GM04503 (cell line): Measurements from ENCODE around the gene C10orf90.
"Not testable (repeated sequence)": the region's sequence is repeated elsewhere in the genome, so short reads cannot be mapped to it uniquely, and the experiment has no call there.

Source experiments
- DNase-seq: peaks from one replicate; pipeline ENCODE4 v3.0.0-alpha.2; 2012; ENCODE audit warnings: low read depth

The C10orf90 gene

DNA sequence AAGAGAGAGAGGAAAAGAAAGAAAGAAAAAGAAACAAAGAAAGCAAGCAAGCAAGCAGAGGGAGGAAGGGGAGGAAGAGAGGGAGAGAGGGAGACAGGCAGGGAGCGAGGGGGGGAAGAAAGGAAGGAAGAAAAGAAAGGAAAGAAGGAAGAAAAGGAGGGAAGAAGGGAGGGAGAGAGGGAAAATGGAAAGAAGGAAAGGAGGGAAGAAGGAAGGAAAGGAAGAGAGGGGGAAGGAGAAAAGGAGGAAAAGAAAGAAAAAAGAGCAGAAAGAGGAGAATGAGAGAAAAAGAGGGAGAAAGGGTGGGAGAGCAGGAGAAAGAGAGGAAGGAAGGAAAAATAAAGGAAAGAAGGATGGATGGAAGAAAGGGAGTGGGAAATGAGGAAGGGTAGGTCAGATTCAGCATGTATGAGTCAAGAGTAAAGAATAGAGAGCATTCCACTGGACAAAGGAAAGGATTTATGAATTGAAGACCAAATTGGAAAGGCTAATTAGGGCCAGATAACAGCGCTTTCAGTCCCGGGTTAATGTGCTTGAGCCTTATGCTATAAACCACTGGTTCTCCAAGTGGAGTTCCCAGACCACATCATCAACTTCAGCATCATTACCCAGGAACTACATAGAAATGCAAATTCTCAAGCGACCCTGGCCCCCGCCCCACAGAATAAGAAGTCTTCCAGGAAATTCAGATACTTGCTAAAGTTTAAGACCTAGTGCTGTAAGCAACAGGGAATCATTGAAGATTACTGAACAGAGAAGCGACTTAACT, 85.1 kb downstream of the C10orf90 start:
- DNase-seq = no peak

DNA sequence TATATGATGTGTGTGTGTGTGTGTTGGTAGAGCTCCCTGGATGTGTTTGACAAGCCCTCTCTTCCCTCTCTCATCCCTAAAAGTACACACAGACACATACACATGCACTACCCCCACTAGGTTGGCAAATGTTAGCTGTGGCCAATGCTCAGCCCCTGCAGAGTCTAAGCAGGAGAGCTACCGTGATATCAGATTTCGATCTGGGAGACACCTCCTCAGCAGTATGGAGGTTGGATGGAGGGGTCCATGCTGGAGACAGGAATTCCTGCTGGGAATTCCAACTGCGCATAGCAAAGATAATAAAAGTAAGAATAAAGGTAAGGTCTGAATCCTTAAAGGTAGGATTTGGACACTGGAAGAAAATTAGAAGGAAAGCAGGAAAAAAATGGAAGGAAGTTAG, 85.7 kb downstream of the C10orf90 start:
- DNase-seq = no peak

DNA sequence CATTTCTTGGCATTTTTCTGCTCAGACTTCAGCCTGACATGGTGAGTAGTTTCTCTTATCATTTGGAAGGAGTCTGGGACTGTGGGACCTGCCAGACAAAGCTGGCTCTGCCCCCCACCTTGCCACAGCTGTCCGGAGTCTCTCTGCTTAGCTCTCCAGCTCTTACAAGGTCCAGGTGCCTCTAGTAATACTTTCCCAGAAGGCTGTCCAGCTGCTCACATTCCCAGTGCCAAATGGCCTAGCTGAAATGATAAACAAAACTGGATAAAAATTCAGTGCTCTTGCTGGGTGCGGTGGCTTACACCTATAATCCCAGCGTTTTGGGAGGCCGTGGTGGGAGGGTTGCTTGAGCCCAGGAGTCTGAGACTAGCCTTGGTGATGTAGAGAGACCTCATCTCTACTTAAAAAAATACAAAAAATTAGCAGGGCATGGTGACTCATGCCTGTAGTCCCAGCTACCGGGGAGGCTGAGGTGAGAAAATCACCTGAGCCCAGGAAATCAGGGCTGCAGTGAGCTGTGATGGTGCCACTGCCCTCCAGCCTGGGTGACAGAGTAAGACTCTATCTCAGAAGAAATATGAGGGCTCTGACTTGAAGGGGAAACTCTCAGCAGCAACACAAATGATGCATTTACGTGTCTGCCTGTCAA, 86.8 kb downstream of the C10orf90 start:
- no peak for DNase-seq

DNA sequence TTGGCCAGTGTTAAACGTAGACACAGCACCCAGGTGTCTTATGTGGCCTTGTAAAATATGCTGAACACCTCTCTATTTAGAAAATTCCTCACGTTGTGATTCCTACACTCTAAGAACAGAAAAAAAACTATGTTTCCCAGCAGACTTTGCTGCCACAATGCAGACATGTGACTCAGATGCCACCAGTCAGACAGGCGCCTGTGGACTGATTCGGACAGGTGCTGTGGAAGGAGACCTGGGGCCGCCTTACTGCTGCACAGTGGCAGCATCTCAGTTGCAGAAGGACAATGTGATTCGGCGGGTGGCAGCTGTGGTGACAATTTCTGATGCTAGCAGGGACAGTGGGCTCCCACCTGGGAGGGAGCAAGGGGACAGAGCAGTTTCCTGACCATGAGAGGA, 88.8 kb downstream of the C10orf90 start:
- no peak for DNase-seq

DNA sequence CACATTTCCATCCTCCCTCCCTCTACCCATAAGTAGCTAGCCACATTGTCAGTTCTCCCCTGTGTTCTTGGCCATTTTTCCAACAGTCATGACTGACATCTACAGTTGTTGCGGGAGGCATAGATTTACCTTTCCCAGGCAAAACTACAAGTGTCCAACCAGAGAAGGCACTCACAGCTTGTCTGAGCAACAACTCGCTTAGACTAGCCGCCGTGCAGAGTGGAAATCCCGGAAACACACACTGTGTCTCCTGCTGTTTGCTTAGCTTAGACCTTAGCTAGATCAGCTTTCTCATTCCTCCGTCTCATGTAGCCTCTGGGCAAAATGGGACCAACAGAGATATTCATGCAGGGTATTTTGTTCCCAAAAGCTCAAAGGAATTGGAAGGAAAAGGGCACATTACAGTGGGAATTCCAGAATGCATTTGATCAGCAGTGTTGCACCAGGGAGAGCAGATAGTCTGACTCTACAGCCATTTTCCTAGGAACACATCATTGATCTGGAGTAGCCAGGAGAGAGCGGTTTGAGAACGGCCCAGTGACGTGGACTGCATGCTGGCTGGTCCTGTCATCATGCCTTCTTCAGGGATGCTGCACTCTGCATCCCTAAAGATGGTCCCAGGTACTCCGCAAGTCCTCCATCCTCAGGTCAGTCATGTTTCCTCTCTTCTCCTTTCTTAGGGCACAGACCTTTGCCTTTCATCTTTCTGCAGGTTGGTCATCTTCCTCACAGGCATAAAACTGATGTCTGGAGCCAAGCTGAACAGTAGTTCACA, 89.4 kb downstream of the C10orf90 start:
- DNase-seq = no peak

DNA sequence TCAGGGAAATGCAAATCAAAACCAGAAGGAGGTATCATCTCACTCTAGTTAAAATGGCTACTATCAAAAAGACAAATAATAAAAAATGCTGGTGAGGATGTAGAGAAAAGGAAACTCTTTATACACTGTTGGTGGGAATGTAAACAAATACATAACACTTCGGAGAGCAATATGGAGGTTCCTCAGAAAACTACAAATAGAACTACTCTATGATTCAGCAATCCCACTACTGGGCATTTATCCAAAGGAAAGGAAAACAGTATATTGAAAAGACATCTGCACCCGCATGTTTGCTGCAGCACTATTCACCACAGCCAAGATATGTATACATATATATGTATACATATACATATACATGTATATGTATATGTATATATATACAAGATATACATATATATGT, 94.2 kb downstream of the C10orf90 start:
- DNase-seq = no peak

DNA sequence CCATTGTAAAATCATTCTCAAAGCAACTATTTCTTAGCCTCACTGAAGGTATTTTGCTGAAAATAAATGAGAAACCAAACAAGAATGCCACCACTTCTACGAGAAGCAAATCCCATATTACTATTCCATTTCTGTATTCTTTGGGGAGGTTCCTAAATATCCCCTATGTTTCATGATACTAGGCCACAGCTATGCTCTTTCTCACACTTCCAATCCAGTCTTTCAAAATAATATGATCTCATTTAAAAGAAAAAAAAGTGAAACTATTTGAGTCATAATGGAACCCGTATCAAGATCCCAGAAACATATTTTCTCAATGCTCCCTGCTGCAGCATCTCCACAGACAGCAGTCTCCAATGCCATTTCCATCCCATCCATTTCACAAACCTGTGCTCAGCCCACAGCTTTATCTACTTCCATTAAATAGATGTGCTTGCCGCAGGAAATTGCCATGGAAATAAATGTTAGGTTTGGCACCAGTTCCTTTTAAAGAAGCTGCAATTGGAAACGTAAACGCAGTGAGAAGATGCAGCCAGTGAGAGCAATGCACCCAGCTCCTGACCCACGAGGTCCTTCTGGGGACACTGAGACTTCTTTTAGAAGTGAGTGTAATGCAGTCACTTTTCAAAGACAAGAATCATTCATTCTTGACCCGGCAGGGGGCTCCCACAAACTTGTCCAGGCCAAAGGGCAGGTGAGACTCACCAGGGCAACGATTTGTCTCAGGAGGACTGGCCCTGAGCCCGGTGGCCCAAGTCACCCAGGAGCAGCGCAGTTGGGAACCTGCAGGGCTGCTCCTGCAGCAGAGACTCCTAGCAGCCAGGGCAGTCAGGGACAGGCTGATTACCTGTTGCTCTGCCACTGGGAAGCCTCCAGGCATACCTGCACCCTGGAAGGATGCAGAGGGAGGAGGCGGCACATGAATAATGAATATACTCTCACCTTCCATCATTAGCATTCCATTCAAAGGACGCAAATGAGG, 99.6 kb downstream of the C10orf90 start:
- DNase-seq = peak; percentile 11

DNA sequence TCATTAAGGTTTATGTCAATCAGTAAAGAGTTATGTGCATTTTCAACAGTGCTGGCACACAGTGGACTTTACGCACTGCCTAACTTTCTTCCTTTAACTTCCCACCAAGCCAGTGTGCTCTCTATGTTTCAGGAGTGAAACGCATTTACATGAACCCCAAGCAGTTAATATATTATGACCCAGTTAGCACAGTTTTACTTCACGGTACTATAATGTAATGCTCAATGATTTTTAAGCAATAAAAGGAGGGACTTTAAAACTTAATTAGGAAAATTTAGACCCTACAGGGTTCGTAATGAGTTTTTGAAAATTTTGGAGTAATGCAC, 100.3 kb downstream of the C10orf90 start:
- no peak for DNase-seq

DNA sequence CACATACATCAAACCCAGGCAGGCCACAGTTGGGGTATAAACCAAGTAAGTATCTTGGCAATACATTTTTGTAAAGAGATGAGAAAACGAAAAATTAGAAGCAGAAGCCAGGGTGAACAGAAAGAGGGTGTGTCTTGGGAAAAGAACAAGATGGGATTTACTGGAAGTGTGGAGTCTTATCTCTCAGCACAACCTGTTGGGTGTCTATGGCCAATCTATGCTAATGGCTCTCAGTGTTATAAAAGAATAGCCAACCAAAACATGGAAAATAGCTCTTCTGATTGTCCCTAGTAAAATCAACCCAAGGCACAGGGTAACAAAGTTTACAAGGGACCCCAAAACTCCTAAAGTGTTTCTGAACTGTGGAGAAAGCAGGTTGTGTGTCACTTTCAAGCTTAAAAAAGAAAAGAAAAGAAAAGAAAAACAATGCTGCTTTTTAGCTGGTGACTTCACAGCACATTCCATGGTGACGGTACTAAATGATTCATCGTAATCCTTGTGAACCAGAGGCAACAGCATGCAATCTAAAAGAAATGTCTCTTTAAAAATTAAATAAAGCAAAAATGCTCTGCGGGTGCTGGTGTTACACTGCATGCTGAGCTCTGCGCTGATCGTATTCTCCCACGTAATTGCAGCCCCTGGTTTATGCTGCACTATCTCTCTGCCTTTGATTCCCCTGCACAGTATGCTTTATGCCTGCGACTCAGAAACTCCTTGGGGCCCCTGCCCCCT, 100.8 kb downstream of the C10orf90 start:
- DNase-seq = peak; percentile 60

DNA sequence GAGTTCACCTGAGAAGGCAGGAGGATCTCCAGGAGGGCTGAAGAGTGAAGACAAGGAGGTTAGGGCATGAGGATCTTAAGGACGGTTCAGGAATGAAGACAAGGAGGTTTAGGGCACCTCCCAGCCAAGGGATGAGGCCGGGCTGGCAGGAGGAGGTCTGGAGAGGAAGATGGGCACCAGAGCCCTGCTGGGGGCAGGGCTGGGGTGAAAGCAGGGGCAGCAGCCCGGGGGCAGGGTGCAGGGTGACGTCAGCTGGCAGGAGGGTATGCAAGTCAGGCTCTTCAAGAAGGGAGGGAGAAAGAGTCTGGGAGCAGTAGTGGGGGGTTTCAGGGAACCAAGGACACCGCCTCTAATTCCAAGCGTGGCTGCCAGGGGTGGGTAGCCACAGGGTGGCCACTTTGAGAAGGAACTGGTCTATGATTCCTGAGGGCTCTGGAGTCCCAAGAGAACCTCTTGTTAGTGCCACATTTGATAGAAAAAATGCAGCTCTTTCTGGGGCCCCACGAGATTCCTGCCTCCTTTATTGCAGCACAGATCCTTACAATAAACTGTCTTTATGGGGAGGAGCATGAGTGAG, 101.6 kb downstream of the C10orf90 start:
- no peak for DNase-seq

DNA sequence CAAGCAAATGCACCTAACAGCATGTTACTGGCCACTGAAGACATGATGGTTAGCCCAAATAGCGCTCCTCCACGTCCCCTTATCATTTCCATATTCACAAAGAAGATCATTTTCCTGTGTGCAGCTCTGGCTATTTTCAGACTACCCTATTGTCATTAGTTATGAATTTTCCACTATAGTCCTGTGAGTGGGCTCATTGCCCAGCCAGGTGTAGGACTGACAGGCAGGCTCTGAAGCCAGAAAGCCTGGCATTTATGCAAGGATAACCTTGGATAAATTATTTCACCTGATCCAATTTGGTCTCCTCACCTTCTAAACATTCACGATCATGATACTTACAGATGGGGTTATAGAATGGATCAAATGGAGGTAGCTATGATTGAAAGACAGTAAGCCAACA, 104.6 kb downstream of the C10orf90 start:
- DNase-seq = no peak

DNA sequence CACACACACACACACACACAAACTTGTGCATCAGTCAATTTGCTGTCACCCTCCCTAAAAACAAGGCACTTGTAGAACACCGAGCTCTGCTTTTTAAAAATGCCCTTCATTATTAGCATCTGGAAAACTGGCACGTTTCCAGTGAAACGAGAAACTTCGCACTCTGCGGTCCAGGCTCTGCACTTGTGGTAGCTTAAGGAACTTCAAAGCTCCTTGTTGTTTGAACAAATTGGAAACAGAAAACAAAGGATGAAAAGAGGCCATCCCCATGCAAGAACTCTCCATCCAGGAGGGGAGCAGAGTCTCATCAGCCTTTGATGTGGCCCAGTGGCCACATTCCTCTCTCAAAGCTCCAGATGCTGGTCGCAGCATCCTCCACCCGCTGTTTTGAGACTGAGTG, 105.1 kb downstream of the C10orf90 start:
- no peak for DNase-seq

DNA sequence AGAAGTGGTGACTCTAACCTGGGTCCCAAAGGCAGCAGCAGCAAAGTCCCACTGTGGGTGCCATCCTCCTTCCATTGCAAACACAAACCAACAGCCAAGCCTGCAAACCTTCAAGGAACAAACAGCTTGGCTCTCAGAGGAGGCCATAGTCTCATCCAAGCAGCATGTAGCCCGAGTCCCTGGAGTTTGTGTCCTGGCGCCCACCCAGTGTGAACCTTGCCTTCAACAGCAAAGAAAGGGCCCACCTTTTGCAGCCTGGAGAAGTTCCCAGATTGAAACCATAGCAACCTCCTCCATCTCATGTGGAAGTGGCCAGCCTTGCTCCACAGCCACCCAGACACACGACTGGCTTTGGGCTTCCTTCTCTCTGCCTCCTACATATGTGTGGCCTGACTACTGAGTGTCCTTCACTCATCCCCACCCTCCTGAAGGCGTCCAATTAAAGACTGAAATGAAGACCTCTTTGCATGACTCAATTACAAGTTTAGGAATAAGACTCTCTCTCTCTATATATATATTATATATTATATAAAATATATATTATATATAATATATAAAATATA, 106.1 kb downstream of the C10orf90 start:
- DNase-seq = no peak

DNA sequence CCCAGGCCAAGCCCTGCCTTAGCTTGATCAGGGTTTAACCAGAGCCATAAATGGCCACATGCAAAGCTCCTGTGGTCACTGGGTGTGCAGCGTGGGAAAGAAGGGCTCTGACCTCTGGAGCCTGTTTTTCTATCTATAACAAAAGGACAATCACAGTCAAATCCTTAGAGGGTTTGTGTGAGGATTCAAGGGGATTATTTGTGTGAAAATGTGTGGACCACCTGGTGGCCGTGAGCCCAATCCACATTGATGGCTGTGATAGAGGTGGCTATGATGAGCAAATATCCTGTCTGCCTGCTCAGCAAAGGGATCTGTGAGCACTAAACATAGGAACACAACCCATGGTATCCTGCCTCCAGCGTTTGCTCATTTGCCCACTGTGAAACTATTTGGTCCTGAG, 107.1 kb downstream of the C10orf90 start:
- DNase-seq = no peak

DNA sequence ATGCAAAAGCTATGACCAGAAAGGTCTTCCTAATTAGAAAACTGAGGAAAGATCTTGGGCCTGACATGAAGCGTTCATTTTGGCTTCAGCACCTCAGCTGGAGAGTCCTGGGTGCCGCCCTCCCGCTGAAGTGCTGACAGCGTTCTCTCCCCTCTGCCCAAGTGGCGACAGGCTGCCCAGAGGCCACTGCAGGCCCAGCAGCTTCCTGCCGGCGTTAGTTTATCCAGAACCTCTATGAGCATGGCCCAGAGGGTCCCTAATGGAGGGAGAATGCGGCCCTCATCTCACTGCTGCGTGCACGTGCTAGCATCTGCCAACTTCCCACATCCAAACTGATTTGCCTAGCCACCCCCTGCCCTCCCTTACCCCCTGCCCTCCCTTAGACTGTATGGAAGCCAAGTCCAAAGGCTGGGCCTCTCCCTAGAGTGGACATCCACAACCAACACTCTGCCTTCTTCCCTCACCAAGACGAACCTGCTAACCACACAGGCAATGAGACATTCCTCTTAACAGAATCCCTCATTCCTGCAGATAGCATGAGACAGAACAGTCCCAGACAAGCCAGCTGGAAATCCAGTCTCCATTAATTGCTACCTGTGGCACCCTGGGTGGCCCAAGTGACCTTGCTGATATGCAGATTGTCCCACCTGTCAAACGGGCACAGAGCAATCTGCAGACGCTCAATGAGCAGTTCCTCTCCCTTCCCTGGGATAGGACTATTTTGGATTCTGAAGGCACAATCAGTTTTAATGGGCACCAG, 108.4 kb downstream of the C10orf90 start:
- no peak for DNase-seq

DNA sequence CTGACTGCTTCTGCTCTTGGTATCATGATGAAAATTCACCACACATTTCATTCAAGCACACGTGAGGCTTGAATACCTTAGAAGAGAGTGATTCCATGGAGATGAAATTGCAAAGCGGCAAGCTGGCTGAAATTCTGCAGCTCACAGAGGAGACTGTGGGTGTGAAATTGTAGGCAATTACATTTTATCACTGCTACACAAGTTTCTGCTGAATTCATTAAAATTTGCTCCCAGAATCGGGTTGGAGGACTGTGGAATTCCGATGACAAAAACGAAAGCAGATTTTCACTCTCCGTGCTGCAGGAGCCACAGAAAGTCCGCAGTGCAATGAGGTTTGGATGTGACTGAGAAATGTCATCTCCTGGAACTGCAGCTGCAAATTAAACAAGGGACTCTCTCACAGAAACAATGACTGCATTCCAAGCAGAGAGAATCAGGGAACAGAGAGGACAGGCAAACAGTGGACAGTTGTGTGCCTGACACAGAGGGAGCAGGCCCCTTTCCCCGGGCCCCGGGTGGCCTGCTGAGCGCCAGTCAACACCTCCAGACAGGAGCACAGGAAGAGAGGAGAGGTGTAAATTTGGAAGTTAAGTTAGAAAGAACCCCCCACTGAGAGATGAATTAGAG, 109.1 kb downstream of the C10orf90 start:
- DNase-seq = no peak

DNA sequence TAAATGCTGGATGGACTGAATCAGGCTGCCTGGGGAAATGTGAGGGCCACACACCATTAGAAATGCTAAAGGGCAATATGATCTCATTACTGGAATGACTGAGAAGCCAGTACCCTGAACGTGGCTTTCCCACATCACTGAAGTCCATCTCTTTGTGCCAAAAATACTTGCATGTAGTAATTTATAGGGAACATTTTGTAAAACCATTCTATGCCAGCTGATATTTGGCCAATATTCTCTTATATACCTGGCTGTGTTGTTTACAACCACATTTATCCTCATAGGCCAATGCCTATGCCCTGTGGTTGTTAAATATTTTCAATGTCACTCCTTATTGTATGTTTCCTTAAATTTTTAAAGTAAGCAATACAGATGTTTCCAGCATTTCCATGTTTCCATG, 111.6 kb downstream of the C10orf90 start:
- DNase-seq = no peak

DNA sequence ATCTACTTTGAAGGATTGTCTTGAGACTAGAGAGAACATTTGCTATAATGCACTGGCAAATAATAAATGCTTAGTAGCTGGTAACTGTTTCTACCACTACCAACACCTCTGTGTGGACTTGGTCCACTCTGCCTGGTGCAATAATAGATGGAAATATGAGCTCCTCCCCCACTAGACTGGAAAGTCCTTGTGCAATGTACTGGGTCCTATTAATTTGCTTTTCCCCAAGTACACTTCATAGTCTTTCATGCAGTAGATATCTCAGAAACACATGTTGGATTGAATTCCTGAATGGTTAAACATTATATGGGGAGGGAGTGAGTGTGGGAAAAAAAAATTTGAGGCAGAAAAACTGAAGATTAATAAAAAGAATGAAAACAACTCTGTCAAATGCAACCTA, 119.3 kb downstream of the C10orf90 start:
- no peak for DNase-seq

DNA sequence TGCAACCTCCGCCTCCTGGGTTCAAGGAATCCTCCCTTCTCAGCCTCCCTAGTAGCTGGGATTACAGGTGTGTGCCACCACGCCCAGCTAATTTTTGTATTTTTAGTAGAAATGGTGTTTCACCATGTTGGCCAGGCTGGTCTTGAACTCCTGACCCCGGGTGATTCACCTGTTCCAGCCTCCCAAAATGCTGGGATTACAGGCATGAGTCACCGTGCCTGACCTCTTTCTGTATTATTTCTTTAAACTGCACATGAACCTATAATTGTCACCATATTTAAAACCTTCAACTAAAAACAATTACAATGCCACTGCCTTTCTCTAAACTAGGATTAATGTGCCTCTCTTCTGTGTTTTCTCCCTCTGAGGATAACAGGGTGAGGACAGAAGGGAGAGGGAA, 119.9 kb downstream of the C10orf90 start:
- not testable (repeated sequence) for DNase-seq
